Gastrocnemius medialis (tissue), 4 donors: ENCODE measurements around the gene BARX2. TPM values are rescaled to one million over a fixed set of nuclear protein-coding genes. Genes with fewer than 3 reads are reported as not detected.

Experiments used
- ATAC-seq, 2 donors: fragments of 150-250 bp; one replicate each; pipeline ENCODE4 v1.9.1; 2016
- DNase-seq, 2 donors: peaks; one replicate each; pipeline ENCODE4 v3.0.0-alpha.2; 2019
- H3K27ac ChIP-seq, 4 donors: fragments of 200-600 bp; sonication (generic); 1 replicate in 1 of 4; 2 replicates in 3 of 4; pipeline ENCODE4 v1.5.1; 2016 to 2018; ENCODE audit warnings: mild to moderate bottlenecking in 2 of 4, moderate library complexity in 1 of 4
- H3K27me3 ChIP-seq, 3 donors: fragments of 200-600 bp; sonication (generic) in 2 of 3; 1 replicate in 1 of 3; 2 replicates in 2 of 3; pipeline versions ENCODE4 v1.5.1 to v1.6.0; 2016 to 2019; ENCODE audit warnings: mild to moderate bottlenecking in 1 of 3, moderate library complexity in 1 of 3
- H3K36me3 ChIP-seq, 2 donors: fragments of 200-600 bp; sonication (generic) in 1 of 2; one replicate each; pipeline ENCODE4 v1.5.1; 2017 to 2018
- H3K4me1 ChIP-seq, 2 donors: fragments of 200-600 bp; sonication (generic) in 1 of 2; one replicate each; pipeline ENCODE4 v1.5.1; 2016 to 2017; ENCODE audit warnings: mild to moderate bottlenecking in 2 of 2
- H3K4me3 ChIP-seq, 4 donors: fragments of 200-600 bp; sonication (generic) in 3 of 4; 1 replicate in 1 of 4; 2 replicates in 3 of 4; pipeline ENCODE4 v1.5.1; 2016 to 2019; ENCODE audit warnings: mild to moderate bottlenecking in 2 of 4
- H3K9me3 ChIP-seq, 3 donors: fragments of 200-600 bp; sonication (generic) in 2 of 3; 1 replicate in 1 of 3; 2 replicates in 2 of 3; pipeline ENCODE4 v1.5.1; 2016 to 2019
- POLR2A ChIP-seq, 2 donors: fragments of 450-650 bp; IDR thresholded peaks; one replicate each; pipeline ENCODE4 v1.6.1; 2017; ENCODE audit warnings: antibody characterized with exemption in 2 of 2, mild to moderate bottlenecking in 2 of 2, moderate library complexity in 2 of 2
- in situ Hi-C, 4 donors: fragments of 200-750 bp; cut with MboI; loops; one replicate each; pipeline versions ENCODE4 v1.15.0 to v1.8.0; 2017; ENCODE audit warnings: low sequenced_read_pairs in 4 of 4
- intact Hi-C: fragments of 100-400 bp; cut with DNase I; formaldehyde crosslinking; loops from one replicate; pipeline ENCODE4 v1.15.1; 2023; ENCODE audit warnings: low total_unique reads
- total RNA-seq, 4 donors: library from RNA; depleted of rRNA; stranded (reverse); fragments of >200 nt; gene quantifications; one replicate each; pipeline versions ENCODE4 v1.1.0 to v1.2.3, GENCODE V29; 2016
- TF ChIP-seq, protein P1 (sequence below), 5 experiments: fragments of 450-650 bp in 3 of 5; fragments of 200-600 bp in 2 of 5; sonication (generic) in 2 of 5; IDR thresholded peaks in 4 of 5; conservative IDR thresholded peaks in 1 of 5; 1 replicate in 4 of 5; 2 replicates in 1 of 5; pipeline ENCODE4 v1.5.1; 2016 to 2019; ENCODE audit warnings: antibody characterized with exemption in 5 of 5, mild to moderate bottlenecking in 3 of 5, moderate library complexity in 3 of 5

BARX2 gene
- total RNA-seq, 4 donors from 2014 or later, result 1.2 to 4.4 TPM; not detected in 2

DNA sequence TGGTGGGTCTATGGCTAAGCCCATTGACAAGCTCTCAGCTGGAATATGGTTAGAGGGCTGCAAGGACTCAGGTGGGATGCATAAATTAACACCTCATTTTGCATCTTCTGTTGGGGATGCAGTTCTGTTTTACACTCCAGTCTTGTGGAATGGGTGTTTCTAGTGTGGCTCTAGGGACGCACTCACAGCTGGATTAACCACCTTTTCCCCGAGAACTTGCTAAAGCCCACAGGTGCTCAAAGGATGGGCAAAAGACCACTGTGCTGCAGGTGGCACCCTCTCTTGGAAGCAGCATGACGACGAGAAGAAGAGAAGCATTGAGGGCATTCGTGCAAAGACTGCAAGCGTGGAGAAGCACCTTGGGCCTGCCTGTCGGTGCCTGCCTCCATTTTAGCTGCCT, 6.9 kb downstream of the BARX2 start:
- intact Hi-C loops (no loop called here), in situ Hi-C loops (no loop called here)
- H3K36me3 ChIP-seq, result no peaks in the 10 kb centered on the region
- no peak for ATAC-seq
- no peak for DNase-seq
- H3K9me3 ChIP-seq, result no peaks in the 10 kb centered on the region
- no peak overlapping the region for H3K27ac ChIP-seq
- H3K27me3 ChIP-seq, result peaks cover 12 to 36% (median 17%) of the 10 kb centered on the region in 3 donors
- H3K4me3 ChIP-seq, result no peak overlapping the region
- H3K4me1 ChIP-seq, result no peaks in the 10 kb centered on the region
- TF ChIP-seq POLR2A (IDR thresholded peaks at IDR 0.05), result no peak
- TF ChIP-seq, protein P1, sequence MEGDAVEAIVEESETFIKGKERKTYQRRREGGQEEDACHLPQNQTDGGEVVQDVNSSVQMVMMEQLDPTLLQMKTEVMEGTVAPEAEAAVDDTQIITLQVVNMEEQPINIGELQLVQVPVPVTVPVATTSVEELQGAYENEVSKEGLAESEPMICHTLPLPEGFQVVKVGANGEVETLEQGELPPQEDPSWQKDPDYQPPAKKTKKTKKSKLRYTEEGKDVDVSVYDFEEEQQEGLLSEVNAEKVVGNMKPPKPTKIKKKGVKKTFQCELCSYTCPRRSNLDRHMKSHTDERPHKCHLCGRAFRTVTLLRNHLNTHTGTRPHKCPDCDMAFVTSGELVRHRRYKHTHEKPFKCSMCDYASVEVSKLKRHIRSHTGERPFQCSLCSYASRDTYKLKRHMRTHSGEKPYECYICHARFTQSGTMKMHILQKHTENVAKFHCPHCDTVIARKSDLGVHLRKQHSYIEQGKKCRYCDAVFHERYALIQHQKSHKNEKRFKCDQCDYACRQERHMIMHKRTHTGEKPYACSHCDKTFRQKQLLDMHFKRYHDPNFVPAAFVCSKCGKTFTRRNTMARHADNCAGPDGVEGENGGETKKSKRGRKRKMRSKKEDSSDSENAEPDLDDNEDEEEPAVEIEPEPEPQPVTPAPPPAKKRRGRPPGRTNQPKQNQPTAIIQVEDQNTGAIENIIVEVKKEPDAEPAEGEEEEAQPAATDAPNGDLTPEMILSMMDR (IDR thresholded peaks at IDR 0.05 in 4 of 5, conservative IDR thresholded peaks at IDR 0.05 in 1 of 5), result no peak

DNA sequence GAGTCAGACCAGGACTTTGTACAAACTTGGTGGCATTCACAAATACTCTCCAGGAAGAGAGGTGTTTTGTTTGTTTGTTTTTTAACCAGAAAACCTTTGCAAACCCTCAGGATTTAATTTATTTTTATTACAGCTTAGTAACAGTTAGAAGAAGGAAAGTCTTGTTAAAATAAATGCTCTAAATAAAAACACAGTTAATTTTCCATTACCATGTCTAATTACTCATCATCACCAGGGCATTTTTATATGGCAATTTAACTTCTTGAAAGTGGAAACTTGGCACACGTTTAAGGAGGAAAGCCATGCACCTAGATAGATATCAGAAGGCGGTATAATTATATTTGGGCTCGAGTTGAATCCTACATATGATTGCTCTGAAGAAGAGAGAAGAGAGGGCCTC, 7.4 kb downstream of the BARX2 start:
- no peak overlapping the region for H3K27ac ChIP-seq
- no peaks in the 10 kb centered on the region for H3K9me3 ChIP-seq
- TF ChIP-seq POLR2A (IDR thresholded peaks at IDR 0.05), result no peak
- TF ChIP-seq, protein P1 (IDR thresholded peaks at IDR 0.05 in 4 of 5, conservative IDR thresholded peaks at IDR 0.05 in 1 of 5), result no peak
- no peak for DNase-seq
- H3K4me1 ChIP-seq, result no peaks in the 10 kb centered on the region
- no peak overlapping the region for H3K4me3 ChIP-seq
- H3K36me3 ChIP-seq, result no peaks in the 10 kb centered on the region
- in situ Hi-C loops, result no loop called here
- intact Hi-C loops, result no loop called here
- H3K27me3 ChIP-seq, result peaks cover 7 to 31% (median 12%) of the 10 kb centered on the region in 3 donors
- ATAC-seq, result no peak

GRCh38 chr11:129383502-129383901, 7.9 kb downstream of the BARX2 start:
- no peak for ATAC-seq
- H3K27me3 ChIP-seq, result peaks cover 5 to 27% (median 8%) of the 10 kb centered on the region in 3 donors
- TF ChIP-seq, protein P1 (IDR thresholded peaks at IDR 0.05 in 4 of 5, conservative IDR thresholded peaks at IDR 0.05 in 1 of 5), result no peak
- TF ChIP-seq POLR2A (IDR thresholded peaks at IDR 0.05), result no peak
- H3K27ac ChIP-seq, result no peak overlapping the region
- DNase-seq, result no peak
- H3K4me1 ChIP-seq, result no peaks in the 10 kb centered on the region
- in situ Hi-C loops (no loop called here), intact Hi-C loops (no loop called here)
- no peaks in the 10 kb centered on the region for H3K9me3 ChIP-seq
- no peak overlapping the region for H3K4me3 ChIP-seq
- no peaks in the 10 kb centered on the region for H3K36me3 ChIP-seq

DNA sequence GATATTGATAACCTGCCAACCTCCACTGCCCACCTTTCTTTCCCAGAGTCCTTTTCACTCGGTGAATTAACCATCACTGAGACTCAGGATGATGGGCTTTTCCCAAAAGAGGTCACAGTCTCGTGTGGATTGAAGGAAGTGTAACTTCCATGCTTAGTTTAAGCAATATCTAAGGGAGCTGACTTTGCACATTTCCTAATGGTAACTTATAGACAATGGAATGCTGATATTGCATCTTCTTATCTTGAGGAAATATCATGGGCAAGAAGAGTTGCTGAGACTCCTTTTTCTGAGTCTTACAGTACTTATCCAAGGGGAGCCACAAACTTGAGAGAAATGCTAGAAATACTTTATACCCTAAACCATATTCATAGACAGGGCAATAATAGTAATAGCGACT, 8.8 kb downstream of the BARX2 start:
- ATAC-seq (no peak), DNase-seq (no peak)
- Histone ChIP-seq H3K4me1 (no peaks in the 10 kb centered on the region), H3K27ac (no peak overlapping the region), H3K9me3 (no peaks in the 10 kb centered on the region), H3K36me3 (no peaks in the 10 kb centered on the region), H3K4me3 (no peak overlapping the region), H3K27me3 (peaks cover 0 to 17% (median 13%) of the 10 kb centered on the region in 3 donors)
- intact Hi-C loops (no loop called here), in situ Hi-C loops (no loop called here)
- TF ChIP-seq, protein P1 (IDR thresholded peaks at IDR 0.05 in 4 of 5, conservative IDR thresholded peaks at IDR 0.05 in 1 of 5), result no peak
- TF ChIP-seq POLR2A (IDR thresholded peaks at IDR 0.05), result no peak

DNA sequence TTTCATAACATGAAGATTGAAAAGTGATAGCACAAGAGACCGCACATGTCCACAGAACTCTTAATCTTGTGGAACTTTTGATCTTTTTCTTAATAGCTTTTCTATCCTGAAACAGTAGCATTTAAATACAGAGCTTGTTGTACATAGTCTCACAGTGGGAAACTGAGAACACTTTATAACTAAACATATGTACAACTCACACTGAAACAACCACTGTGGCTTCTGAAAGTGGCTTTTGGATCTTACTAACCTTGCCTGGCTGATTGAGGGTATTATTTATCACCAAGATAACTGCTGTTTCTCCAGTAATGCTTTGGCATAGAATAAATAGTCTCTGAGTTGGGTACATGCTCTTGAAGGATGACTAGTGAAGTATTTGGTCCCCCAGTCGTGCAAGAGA, 10.2 kb downstream of the BARX2 start:
- Histone ChIP-seq H3K36me3 (no peaks in the 10 kb centered on the region), H3K27ac (no peak overlapping the region), H3K4me1 (no peaks in the 10 kb centered on the region), H3K9me3 (no peaks in the 10 kb centered on the region), H3K27me3 (peaks cover 0 to 15% (median 14%) of the 10 kb centered on the region in 3 donors), H3K4me3 (no peak overlapping the region)
- ATAC-seq (no peak), DNase-seq (no peak)
- in situ Hi-C loops (no loop called here), intact Hi-C loops (no loop called here)
- TF ChIP-seq POLR2A (IDR thresholded peaks at IDR 0.05), result no peak
- TF ChIP-seq, protein P1 (IDR thresholded peaks at IDR 0.05 in 4 of 5, conservative IDR thresholded peaks at IDR 0.05 in 1 of 5), result no peak
